Loucy (cell line): ENCODE results near the gene ZCCHC10.

ENCODE experiments used
- EZH2phosphoT487 ChIP-seq: fragments of 200-600 bp; IDR thresholded peaks from 2 replicates; pipeline ENCODE4 v1.6.1; 2018; ENCODE audit warnings: antibody characterized with exemption, mild to moderate bottlenecking, moderate library complexity, borderline replicate concordance
- TF ChIP-seq, protein P1 (sequence below): fragments of 200-600 bp; sonication (generic); conservative IDR thresholded peaks from 2 replicates; pipeline ENCODE4 v1.5.1; 2014; ENCODE audit warnings: mild to moderate bottlenecking, antibody characterized with exemption, low read length

DNA sequence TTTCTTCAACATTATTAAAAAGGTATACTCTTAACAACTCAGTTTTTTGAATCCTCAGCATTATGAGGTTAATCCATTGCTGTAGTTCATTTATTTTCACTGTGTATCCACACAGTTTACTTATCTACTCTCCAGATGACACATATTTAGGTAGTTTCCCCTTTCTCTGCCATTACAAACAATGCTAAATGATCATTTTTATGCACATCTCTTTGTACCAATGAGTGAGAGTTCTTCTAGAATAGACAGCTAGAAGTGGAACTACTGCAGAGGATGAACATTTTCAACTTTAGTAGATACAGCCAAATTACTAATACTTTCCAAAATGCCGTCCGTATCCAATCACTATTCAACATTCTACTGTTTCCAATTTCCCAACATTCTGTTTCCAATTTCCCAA lies 74.5 kb downstream of the ZCCHC10 start:
- TF ChIP-seq, protein P1, sequence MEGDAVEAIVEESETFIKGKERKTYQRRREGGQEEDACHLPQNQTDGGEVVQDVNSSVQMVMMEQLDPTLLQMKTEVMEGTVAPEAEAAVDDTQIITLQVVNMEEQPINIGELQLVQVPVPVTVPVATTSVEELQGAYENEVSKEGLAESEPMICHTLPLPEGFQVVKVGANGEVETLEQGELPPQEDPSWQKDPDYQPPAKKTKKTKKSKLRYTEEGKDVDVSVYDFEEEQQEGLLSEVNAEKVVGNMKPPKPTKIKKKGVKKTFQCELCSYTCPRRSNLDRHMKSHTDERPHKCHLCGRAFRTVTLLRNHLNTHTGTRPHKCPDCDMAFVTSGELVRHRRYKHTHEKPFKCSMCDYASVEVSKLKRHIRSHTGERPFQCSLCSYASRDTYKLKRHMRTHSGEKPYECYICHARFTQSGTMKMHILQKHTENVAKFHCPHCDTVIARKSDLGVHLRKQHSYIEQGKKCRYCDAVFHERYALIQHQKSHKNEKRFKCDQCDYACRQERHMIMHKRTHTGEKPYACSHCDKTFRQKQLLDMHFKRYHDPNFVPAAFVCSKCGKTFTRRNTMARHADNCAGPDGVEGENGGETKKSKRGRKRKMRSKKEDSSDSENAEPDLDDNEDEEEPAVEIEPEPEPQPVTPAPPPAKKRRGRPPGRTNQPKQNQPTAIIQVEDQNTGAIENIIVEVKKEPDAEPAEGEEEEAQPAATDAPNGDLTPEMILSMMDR, result no peak
- no peak for TF ChIP-seq EZH2phosphoT487
